ENCODE results near the gene PLD1.

Gene PLD1

DNA sequence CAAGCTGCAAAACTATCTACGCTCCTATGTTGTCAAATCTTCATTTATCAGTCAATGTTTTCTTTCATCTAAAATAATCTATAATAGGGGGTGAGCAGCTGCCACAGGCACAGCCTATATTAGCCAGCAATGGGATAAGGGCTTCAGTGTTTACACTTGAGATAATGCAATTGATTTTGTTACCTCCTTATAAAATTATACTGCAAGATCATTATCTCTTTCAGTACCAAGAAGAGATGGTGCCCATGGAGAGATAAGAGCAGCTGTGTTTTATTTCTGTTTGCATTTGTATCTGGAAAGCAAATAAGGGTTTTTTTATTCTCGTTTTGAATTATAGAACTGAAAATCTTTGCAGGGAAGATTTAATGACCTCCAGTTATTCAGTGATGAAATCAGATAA lies 68.9 kb downstream of the PLD1 start:
- Histone ChIP-seq H4K12ac (ENCODE audit: low read depth, low read length) (no peak overlapping the region), H2AK5ac (ENCODE audit: low read length) (no peak overlapping the region), H3K9ac (ENCODE audit: low read length) (no peak overlapping the region), H3K4me2 (ENCODE audit: low read length) (no peak overlapping the region), H3K79me1 (ENCODE audit: low read length) (no peaks in the 10 kb centered on the region), H3K27ac (ENCODE audit: low read depth, low read length) (no peak overlapping the region), H4K91ac (ENCODE audit: low read depth, low read length) (no peak overlapping the region), H2BK120ac (ENCODE audit: insufficient read depth, low read length, poor library complexity) (no peak overlapping the region), H2BK5ac (ENCODE audit: low read depth, low read length, poor library complexity) (no peak overlapping the region), H3K4ac (ENCODE audit: low read depth, low read length) (no peak overlapping the region), H4K8ac (ENCODE audit: low read depth, low read length) (no peak overlapping the region), H3K79me2 (ENCODE audit: control insufficient read depth, insufficient read depth, low read length, poor library complexity) (no peaks in the 10 kb centered on the region), H3K14ac (ENCODE audit: low read length) (no peak overlapping the region), H2BK12ac (ENCODE audit: low read length) (no peak overlapping the region), H3K23ac (ENCODE audit: low read length) (no peak overlapping the region), H3K18ac (ENCODE audit: low read length) (no peak overlapping the region), H2AFZ (ENCODE audit: insufficient read depth, low read length, poor library complexity) (no peak overlapping the region), H3K4me1 (ENCODE audit: control insufficient read depth in 1 of 2, insufficient read depth in 2 of 2, low read length in 2 of 2) (no peaks in the 10 kb centered on the region), H3K36me3 (ENCODE audit: control insufficient read depth in 1 of 2, insufficient read depth in 2 of 2, low read length in 2 of 2) (no peaks in the 10 kb centered on the region), H3K9me3 (ENCODE audit: insufficient read depth, low read depth, low read length) (peaks cover 11% of the 10 kb centered on the region), H3K4me3 (ENCODE audit: low read depth, low read length) (no peak overlapping the region), H3K27me3 (ENCODE audit: insufficient read depth, low read length) (no peaks in the 10 kb centered on the region)
- no peak for DNase-seq
- no CpG with 5 or more reads among the region's 2 CpGs for WGBS (ENCODE audit: extremely low coverage, insufficient coverage, insufficient read length)

- no peaks in the 10 kb centered on the region for H3K79me1 ChIP-seq (ENCODE audit: low read length)
- no peak overlapping the region for H4K91ac ChIP-seq (ENCODE audit: low read depth, low read length)
- DNase-seq: peak in 1 of 2 donors; percentile 19
- H2BK12ac ChIP-seq (ENCODE audit: low read length): no peak overlapping the region
- H3K79me2 ChIP-seq (ENCODE audit: control insufficient read depth, insufficient read depth, low read length, poor library complexity): no peaks in the 10 kb centered on the region
- no peaks in the 10 kb centered on the region for H3K9me3 ChIP-seq (ENCODE audit: insufficient read depth, low read depth, low read length)
- no peak overlapping the region for H2AK5ac ChIP-seq (ENCODE audit: low read length)
- H2AFZ ChIP-seq (ENCODE audit: insufficient read depth, low read length, poor library complexity): no peak overlapping the region
- no peak overlapping the region for H2BK120ac ChIP-seq (ENCODE audit: insufficient read depth, low read length, poor library complexity)
- H2BK5ac ChIP-seq (ENCODE audit: low read depth, low read length, poor library complexity): no peak overlapping the region
- no CpG with 5 or more reads among the region's 2 CpGs for WGBS (ENCODE audit: extremely low coverage, insufficient coverage, insufficient read length)
- H4K12ac ChIP-seq (ENCODE audit: low read depth, low read length): no peak overlapping the region
- no peak overlapping the region for H3K14ac ChIP-seq (ENCODE audit: low read length)
- no peaks in the 10 kb centered on the region for H3K27me3 ChIP-seq (ENCODE audit: insufficient read depth, low read length)
- H3K4me2 ChIP-seq (ENCODE audit: low read length): no peak overlapping the region
- H3K4ac ChIP-seq (ENCODE audit: low read depth, low read length): no peak overlapping the region
- no peaks in the 10 kb centered on the region for H3K4me1 ChIP-seq (ENCODE audit: control insufficient read depth in 1 of 2, insufficient read depth in 2 of 2, low read length in 2 of 2)
- no peak overlapping the region for H4K8ac ChIP-seq (ENCODE audit: low read depth, low read length)
- H3K4me3 ChIP-seq (ENCODE audit: low read depth, low read length): no peak overlapping the region
- no peaks in the 10 kb centered on the region for H3K36me3 ChIP-seq (ENCODE audit: control insufficient read depth in 1 of 2, insufficient read depth in 2 of 2, low read length in 2 of 2)
- H3K27ac ChIP-seq (ENCODE audit: low read depth, low read length): no peak overlapping the region
- H3K18ac ChIP-seq (ENCODE audit: low read length): no peak overlapping the region
- no peak overlapping the region for H3K9ac ChIP-seq (ENCODE audit: low read length)
- H3K23ac ChIP-seq (ENCODE audit: low read length): no peak overlapping the region
Observed at GRCh38 chr3:171736556-171736955, 73.7 kb downstream of the PLD1 start.

- H3K9ac ChIP-seq (ENCODE audit: low read length): no peak overlapping the region
- no peaks in the 10 kb centered on the region for H3K79me2 ChIP-seq (ENCODE audit: control insufficient read depth, insufficient read depth, low read length, poor library complexity)
- H4K8ac ChIP-seq (ENCODE audit: low read depth, low read length): no peak overlapping the region
- H3K4ac ChIP-seq (ENCODE audit: low read depth, low read length): no peak overlapping the region
- no peak overlapping the region for H2BK120ac ChIP-seq (ENCODE audit: insufficient read depth, low read length, poor library complexity)
- no peak overlapping the region for H4K91ac ChIP-seq (ENCODE audit: low read depth, low read length)
- H3K4me1 ChIP-seq (ENCODE audit: control insufficient read depth in 1 of 2, insufficient read depth in 2 of 2, low read length in 2 of 2): no peaks in the 10 kb centered on the region
- no peak overlapping the region for H2AFZ ChIP-seq (ENCODE audit: insufficient read depth, low read length, poor library complexity)
- no peaks in the 10 kb centered on the region for H3K79me1 ChIP-seq (ENCODE audit: low read length)
- H3K4me3 ChIP-seq (ENCODE audit: low read depth, low read length): no peak overlapping the region
- H3K36me3 ChIP-seq (ENCODE audit: control insufficient read depth in 1 of 2, insufficient read depth in 2 of 2, low read length in 2 of 2): no peaks in the 10 kb centered on the region
- no peak overlapping the region for H2AK5ac ChIP-seq (ENCODE audit: low read length)
- H4K12ac ChIP-seq (ENCODE audit: low read depth, low read length): no peak overlapping the region
- H3K4me2 ChIP-seq (ENCODE audit: low read length): no peak overlapping the region
- no peaks in the 10 kb centered on the region for H3K27me3 ChIP-seq (ENCODE audit: insufficient read depth, low read length)
- no peak overlapping the region for H2BK12ac ChIP-seq (ENCODE audit: low read length)
- no peak for DNase-seq
- H3K9me3 ChIP-seq (ENCODE audit: insufficient read depth, low read depth, low read length): no peaks in the 10 kb centered on the region
- H3K27ac ChIP-seq (ENCODE audit: low read depth, low read length): no peak overlapping the region
- H3K14ac ChIP-seq (ENCODE audit: low read length): no peak overlapping the region
- no peak overlapping the region for H3K23ac ChIP-seq (ENCODE audit: low read length)
- H3K18ac ChIP-seq (ENCODE audit: low read length): no peak overlapping the region
- no peak overlapping the region for H2BK5ac ChIP-seq (ENCODE audit: low read depth, low read length, poor library complexity)
Observed at GRCh38 chr3:171733561-171733960, 76.7 kb downstream of the PLD1 start.

DNA sequence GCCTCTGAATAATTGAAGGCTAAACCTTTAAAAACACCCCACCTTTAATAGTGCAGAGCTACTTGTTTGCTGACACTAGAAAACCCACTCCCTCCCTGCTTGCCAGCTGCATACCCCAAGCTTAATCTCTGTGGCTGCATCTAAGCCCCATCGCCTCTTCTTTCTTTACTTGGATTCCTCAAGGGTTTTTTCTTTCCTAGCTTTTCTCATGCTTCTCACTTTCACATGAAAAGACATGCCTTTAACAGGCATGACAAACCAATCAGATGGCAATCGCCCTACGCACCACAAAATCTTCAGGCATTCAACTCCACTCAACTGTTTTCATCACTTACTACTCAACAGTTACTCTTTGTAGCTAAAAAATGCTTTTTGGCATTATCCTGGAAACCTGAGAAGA lies 77.5 kb downstream of the PLD1 start:
- Histone ChIP-seq H4K91ac (ENCODE audit: low read depth, low read length) (no peak overlapping the region), H4K12ac (ENCODE audit: low read depth, low read length) (no peak overlapping the region), H3K4me1 (ENCODE audit: control insufficient read depth in 1 of 2, insufficient read depth in 2 of 2, low read length in 2 of 2) (no peaks in the 10 kb centered on the region), H2BK120ac (ENCODE audit: insufficient read depth, low read length, poor library complexity) (no peak overlapping the region), H3K9me3 (ENCODE audit: insufficient read depth, low read depth, low read length) (no peaks in the 10 kb centered on the region), H3K79me2 (ENCODE audit: control insufficient read depth, insufficient read depth, low read length, poor library complexity) (no peaks in the 10 kb centered on the region), H3K9ac (ENCODE audit: low read length) (no peak overlapping the region), H3K4me2 (ENCODE audit: low read length) (no peak overlapping the region), H2BK5ac (ENCODE audit: low read depth, low read length, poor library complexity) (no peak overlapping the region), H3K79me1 (ENCODE audit: low read length) (no peaks in the 10 kb centered on the region), H3K27me3 (ENCODE audit: insufficient read depth, low read length) (no peaks in the 10 kb centered on the region), H2AK5ac (ENCODE audit: low read length) (no peak overlapping the region), H3K23ac (ENCODE audit: low read length) (no peak overlapping the region), H2BK12ac (ENCODE audit: low read length) (no peak overlapping the region), H3K4me3 (ENCODE audit: low read depth, low read length) (no peak overlapping the region), H3K36me3 (ENCODE audit: control insufficient read depth in 1 of 2, insufficient read depth in 2 of 2, low read length in 2 of 2) (no peaks in the 10 kb centered on the region), H3K27ac (ENCODE audit: low read depth, low read length) (no peak overlapping the region), H3K14ac (ENCODE audit: low read length) (no peak overlapping the region), H3K18ac (ENCODE audit: low read length) (no peak overlapping the region), H2AFZ (ENCODE audit: insufficient read depth, low read length, poor library complexity) (no peak overlapping the region), H4K8ac (ENCODE audit: low read depth, low read length) (no peak overlapping the region), H3K4ac (ENCODE audit: low read depth, low read length) (no peak overlapping the region)
- WGBS (ENCODE audit: extremely low coverage, insufficient coverage, insufficient read length): no CpG with 5 or more reads among the region's 3 CpGs
- DNase-seq: no peak

DNA sequence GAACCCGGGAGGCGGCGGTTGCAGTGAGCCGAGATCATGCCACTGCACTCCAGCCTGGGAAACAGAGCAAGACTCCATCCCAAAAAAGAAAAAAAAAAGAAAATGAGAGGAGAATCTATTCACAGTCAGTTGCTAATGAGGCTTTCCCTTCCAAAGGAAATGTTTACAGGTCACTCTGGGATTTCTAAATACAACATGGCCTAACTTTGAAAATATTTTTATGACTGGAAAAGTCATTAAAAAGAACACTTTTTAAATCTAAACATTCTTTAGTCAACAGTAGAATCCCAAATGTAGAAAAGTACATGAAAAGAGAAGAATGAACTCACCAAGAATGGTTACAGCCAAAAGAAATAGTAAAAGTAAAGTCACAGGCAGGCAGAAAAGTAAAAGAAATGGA lies 78.6 kb downstream of the PLD1 start:
- H3K23ac ChIP-seq (ENCODE audit: low read length): no peak overlapping the region
- H3K14ac ChIP-seq (ENCODE audit: low read length): no peak overlapping the region
- no peak overlapping the region for H3K27ac ChIP-seq (ENCODE audit: low read depth, low read length)
- no peaks in the 10 kb centered on the region for H3K27me3 ChIP-seq (ENCODE audit: insufficient read depth, low read length)
- DNase-seq: no peak
- no peaks in the 10 kb centered on the region for H3K4me1 ChIP-seq (ENCODE audit: control insufficient read depth in 1 of 2, insufficient read depth in 2 of 2, low read length in 2 of 2)
- no peak overlapping the region for H3K4ac ChIP-seq (ENCODE audit: low read depth, low read length)
- no peaks in the 10 kb centered on the region for H3K36me3 ChIP-seq (ENCODE audit: control insufficient read depth in 1 of 2, insufficient read depth in 2 of 2, low read length in 2 of 2)
- H3K9me3 ChIP-seq (ENCODE audit: insufficient read depth, low read depth, low read length): no peaks in the 10 kb centered on the region
- H4K8ac ChIP-seq (ENCODE audit: low read depth, low read length): no peak overlapping the region
- WGBS (ENCODE audit: extremely low coverage, insufficient coverage, insufficient read length): no CpG with 5 or more reads among the region's 4 CpGs
- no peak overlapping the region for H3K4me2 ChIP-seq (ENCODE audit: low read length)
- no peak overlapping the region for H4K91ac ChIP-seq (ENCODE audit: low read depth, low read length)
- H2BK12ac ChIP-seq (ENCODE audit: low read length): no peak overlapping the region
- no peak overlapping the region for H3K9ac ChIP-seq (ENCODE audit: low read length)
- no peak overlapping the region for H2BK120ac ChIP-seq (ENCODE audit: insufficient read depth, low read length, poor library complexity)
- H4K12ac ChIP-seq (ENCODE audit: low read depth, low read length): no peak overlapping the region
- no peaks in the 10 kb centered on the region for H3K79me2 ChIP-seq (ENCODE audit: control insufficient read depth, insufficient read depth, low read length, poor library complexity)
- H3K18ac ChIP-seq (ENCODE audit: low read length): no peak overlapping the region
- no peak overlapping the region for H2BK5ac ChIP-seq (ENCODE audit: low read depth, low read length, poor library complexity)
- no peak overlapping the region for H3K4me3 ChIP-seq (ENCODE audit: low read depth, low read length)
- H2AFZ ChIP-seq (ENCODE audit: insufficient read depth, low read length, poor library complexity): no peak overlapping the region
- no peak overlapping the region for H2AK5ac ChIP-seq (ENCODE audit: low read length)
- H3K79me1 ChIP-seq (ENCODE audit: low read length): no peaks in the 10 kb centered on the region
